Measurements from ENCODE around the gene TIMMDC1. TPM values are rescaled to one million over a fixed set of nuclear protein-coding genes. Genes with fewer than 3 reads are reported as not detected.

The TIMMDC1 gene
- total RNA-seq, 1 experiment from 2014 or later, result 109 TPM

DNA sequence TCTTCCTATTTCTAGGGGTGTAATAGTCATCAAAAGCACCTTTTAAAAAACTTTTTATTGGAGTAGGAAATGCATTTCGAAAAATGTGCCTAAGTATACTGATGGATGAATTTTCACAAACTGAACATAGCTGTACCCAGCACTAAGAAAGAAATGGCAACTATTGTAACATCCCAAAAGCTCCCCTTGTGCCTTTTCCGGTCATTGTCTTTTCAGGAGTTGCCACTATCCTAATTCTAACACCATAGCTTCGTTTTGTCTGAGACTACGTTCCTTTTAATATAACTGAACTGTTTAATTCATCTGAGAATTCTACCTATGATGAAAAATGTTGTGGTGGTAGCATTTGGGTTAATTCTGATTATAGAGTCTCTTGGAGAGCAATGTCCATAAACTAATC, 1.9 kb downstream of the TIMMDC1 start:
- no peaks in the 10 kb centered on the region; the same call in 1 of the 2 replicates for H3K27me3 Mint-ChIP-seq (ENCODE audit: low read depth)
- H3K27ac ChIP-seq (ENCODE audit: insufficient read length, low read depth, low read length), result no peak overlapping the region
- whole genome bisulfite sequencing (ENCODE audit: extremely low coverage, insufficient read length, low lambda C conversion rate), result no CpG with 5 or more reads among the region's 4 CpGs

More for the DNA sequence above, 1.9 kb downstream of the TIMMDC1 start:
- no peak for DNase-seq
- no peaks in the 10 kb centered on the region for H3K27me3 ChIP-seq (ENCODE audit: insufficient read depth, low read length)
- Mint-ChIP-seq H3K9me3 (no peaks in the 10 kb centered on the region), H3K36me3 (ENCODE audit: insufficient read depth in 1 of 3, low read depth in 3 of 3) (peaks cover 6 to 29% (median 17%) of the 10 kb centered on the region in 3 experiments; a peak in 6 of 7 replicates), H3K4me3 (peak overlapping the region; percentile 99), H3K4me1 (peaks cover 18% of the 10 kb centered on the region in 2 experiments), H3K27ac (no peak overlapping the region)
- H2AFZ ChIP-seq (ENCODE audit: low read length), result no peak overlapping the region
- no peaks in the 10 kb centered on the region for H4K20me1 ChIP-seq (ENCODE audit: control insufficient read depth, insufficient read depth, insufficient read length)
- no peak overlapping the region for H2BK20ac ChIP-seq (ENCODE audit: low read depth, low read length, poor library complexity, severe bottlenecking)
- H2BK5ac ChIP-seq (ENCODE audit: insufficient read length, low read length), result no peak overlapping the region
- no peak overlapping the region for H3K9ac ChIP-seq (ENCODE audit: extremely low read depth, insufficient read length, low read length)
- TF ChIP-seq, protein P1, sequence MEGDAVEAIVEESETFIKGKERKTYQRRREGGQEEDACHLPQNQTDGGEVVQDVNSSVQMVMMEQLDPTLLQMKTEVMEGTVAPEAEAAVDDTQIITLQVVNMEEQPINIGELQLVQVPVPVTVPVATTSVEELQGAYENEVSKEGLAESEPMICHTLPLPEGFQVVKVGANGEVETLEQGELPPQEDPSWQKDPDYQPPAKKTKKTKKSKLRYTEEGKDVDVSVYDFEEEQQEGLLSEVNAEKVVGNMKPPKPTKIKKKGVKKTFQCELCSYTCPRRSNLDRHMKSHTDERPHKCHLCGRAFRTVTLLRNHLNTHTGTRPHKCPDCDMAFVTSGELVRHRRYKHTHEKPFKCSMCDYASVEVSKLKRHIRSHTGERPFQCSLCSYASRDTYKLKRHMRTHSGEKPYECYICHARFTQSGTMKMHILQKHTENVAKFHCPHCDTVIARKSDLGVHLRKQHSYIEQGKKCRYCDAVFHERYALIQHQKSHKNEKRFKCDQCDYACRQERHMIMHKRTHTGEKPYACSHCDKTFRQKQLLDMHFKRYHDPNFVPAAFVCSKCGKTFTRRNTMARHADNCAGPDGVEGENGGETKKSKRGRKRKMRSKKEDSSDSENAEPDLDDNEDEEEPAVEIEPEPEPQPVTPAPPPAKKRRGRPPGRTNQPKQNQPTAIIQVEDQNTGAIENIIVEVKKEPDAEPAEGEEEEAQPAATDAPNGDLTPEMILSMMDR (conservative IDR thresholded peaks at IDR 0.05), result no peak
- H4K91ac ChIP-seq (ENCODE audit: insufficient read length, low read depth, low read length), result no peak overlapping the region
- H2BK15ac ChIP-seq (ENCODE audit: low read depth, low read length), result no peak overlapping the region
- H3K4me1 ChIP-seq (ENCODE audit: insufficient read depth, low read length), result no peaks in the 10 kb centered on the region
- H3K4ac ChIP-seq (ENCODE audit: low read depth, low read length), result no peak overlapping the region
- no peak overlapping the region for H3K56ac ChIP-seq (ENCODE audit: insufficient read length, low read depth, low read length)
- no peaks in the 10 kb centered on the region for H3K9me3 ChIP-seq (ENCODE audit: control insufficient read depth, low read depth, low read length)
- H4K5ac ChIP-seq (ENCODE audit: insufficient read length, low read depth, low read length), result no peak overlapping the region
- no peak overlapping the region for H2AK5ac ChIP-seq (ENCODE audit: insufficient read length, low read length)
- no peak overlapping the region for H4K8ac ChIP-seq (replicated peaks; ENCODE audit: insufficient read length, low read depth, low read length)
- H3K14ac ChIP-seq (ENCODE audit: insufficient read depth, low read length), result no peak overlapping the region
- H2BK120ac ChIP-seq (ENCODE audit: low read depth, low read length, poor library complexity, severe bottlenecking), result no peak overlapping the region
- no peak overlapping the region for H3K23ac ChIP-seq (ENCODE audit: insufficient read length, low read depth, low read length)
- no peaks in the 10 kb centered on the region for H3K79me1 ChIP-seq (ENCODE audit: insufficient read depth, low read depth, low read length, poor library complexity, severe bottlenecking)
- H3K23me2 ChIP-seq (ENCODE audit: insufficient read length, low read depth, low read length, poor library complexity, severe bottlenecking), result peaks cover 3% of the 10 kb centered on the region
- no peak overlapping the region for H3K18ac ChIP-seq (ENCODE audit: insufficient read length, low read depth, low read length)
- H2BK12ac ChIP-seq (ENCODE audit: insufficient read length, low read depth, low read length), result no peak overlapping the region
- no peaks in the 10 kb centered on the region; the same call in 1 of the 2 replicates for H3K79me2 ChIP-seq (ENCODE audit: insufficient read depth, low read length)
- H3T11ph ChIP-seq (ENCODE audit: low read length), result no peak overlapping the region
- peak overlapping the region; percentile 70 for H3K4me2 ChIP-seq (ENCODE audit: insufficient read depth, insufficient read length, low read length)
